ENCODE data around the gene SPON2. TPM values are rescaled to one million over a fixed set of nuclear protein-coding genes. Genes with fewer than 3 reads are reported as not detected.

The SPON2 gene
- total RNA-seq, 1 experiment from 2014 or later, result 1.8 TPM

DNA sequence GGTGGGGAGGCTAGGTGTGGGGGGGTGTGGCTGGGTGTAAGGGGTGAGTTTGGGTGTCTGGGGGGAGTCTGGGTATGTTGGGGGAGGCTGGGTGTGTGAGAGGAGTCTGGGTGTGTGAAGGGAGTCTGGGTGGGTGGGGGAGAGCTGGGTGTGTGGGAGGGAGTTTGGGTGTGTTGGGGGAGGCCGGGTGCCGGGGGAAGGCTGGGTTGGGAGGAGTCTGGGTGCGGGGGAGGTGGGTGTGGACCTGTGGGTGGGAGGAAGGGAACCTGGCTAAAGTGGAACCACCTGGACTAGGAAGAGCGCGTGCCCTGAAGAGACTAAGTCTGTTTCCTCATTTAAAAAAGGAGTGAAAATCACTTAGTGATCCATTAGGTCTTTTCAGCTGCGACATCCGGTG is 18.3 kb downstream of the SPON2 start:
- H3K4me3 ChIP-seq (ENCODE audit: low read depth in 2 of 2, low read length in 2 of 2), result no peak overlapping the region
- H3K27ac ChIP-seq (ENCODE audit: low read length), result no peak overlapping the region
- H3K9me3 ChIP-seq (ENCODE audit: control insufficient read depth, insufficient read depth, low read depth, low read length), result no peaks in the 10 kb centered on the region
- H3K36me3 ChIP-seq (ENCODE audit: control insufficient read depth, insufficient read depth, low read length), result no peaks in the 10 kb centered on the region
- ChIA-PET CTCF (no interaction called here), POLR2A (no interaction called here)
- TF ChIP-seq, protein P1, sequence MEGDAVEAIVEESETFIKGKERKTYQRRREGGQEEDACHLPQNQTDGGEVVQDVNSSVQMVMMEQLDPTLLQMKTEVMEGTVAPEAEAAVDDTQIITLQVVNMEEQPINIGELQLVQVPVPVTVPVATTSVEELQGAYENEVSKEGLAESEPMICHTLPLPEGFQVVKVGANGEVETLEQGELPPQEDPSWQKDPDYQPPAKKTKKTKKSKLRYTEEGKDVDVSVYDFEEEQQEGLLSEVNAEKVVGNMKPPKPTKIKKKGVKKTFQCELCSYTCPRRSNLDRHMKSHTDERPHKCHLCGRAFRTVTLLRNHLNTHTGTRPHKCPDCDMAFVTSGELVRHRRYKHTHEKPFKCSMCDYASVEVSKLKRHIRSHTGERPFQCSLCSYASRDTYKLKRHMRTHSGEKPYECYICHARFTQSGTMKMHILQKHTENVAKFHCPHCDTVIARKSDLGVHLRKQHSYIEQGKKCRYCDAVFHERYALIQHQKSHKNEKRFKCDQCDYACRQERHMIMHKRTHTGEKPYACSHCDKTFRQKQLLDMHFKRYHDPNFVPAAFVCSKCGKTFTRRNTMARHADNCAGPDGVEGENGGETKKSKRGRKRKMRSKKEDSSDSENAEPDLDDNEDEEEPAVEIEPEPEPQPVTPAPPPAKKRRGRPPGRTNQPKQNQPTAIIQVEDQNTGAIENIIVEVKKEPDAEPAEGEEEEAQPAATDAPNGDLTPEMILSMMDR (IDR thresholded peaks at IDR 0.05), result no peak
- no peak for TF ChIP-seq SIN3A (IDR thresholded peaks at IDR 0.05; ENCODE audit: borderline replicate concordance, insufficient read depth, low read depth, low read length)
- TF ChIP-seq POLR2AphosphoS5 (IDR thresholded peaks at IDR 0.05; ENCODE audit: low read depth, low read length), result no peak
- TF ChIP-seq TCF7L2 (IDR thresholded peaks at IDR 0.05; ENCODE audit: low read depth, low read length), result no peak
- TF ChIP-seq, protein P2, sequence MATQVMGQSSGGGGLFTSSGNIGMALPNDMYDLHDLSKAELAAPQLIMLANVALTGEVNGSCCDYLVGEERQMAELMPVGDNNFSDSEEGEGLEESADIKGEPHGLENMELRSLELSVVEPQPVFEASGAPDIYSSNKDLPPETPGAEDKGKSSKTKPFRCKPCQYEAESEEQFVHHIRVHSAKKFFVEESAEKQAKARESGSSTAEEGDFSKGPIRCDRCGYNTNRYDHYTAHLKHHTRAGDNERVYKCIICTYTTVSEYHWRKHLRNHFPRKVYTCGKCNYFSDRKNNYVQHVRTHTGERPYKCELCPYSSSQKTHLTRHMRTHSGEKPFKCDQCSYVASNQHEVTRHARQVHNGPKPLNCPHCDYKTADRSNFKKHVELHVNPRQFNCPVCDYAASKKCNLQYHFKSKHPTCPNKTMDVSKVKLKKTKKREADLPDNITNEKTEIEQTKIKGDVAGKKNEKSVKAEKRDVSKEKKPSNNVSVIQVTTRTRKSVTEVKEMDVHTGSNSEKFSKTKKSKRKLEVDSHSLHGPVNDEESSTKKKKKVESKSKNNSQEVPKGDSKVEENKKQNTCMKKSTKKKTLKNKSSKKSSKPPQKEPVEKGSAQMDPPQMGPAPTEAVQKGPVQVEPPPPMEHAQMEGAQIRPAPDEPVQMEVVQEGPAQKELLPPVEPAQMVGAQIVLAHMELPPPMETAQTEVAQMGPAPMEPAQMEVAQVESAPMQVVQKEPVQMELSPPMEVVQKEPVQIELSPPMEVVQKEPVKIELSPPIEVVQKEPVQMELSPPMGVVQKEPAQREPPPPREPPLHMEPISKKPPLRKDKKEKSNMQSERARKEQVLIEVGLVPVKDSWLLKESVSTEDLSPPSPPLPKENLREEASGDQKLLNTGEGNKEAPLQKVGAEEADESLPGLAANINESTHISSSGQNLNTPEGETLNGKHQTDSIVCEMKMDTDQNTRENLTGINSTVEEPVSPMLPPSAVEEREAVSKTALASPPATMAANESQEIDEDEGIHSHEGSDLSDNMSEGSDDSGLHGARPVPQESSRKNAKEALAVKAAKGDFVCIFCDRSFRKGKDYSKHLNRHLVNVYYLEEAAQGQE (IDR thresholded peaks at IDR 0.05; ENCODE audit: insufficient read depth in 1 of 2, low read depth in 2 of 2, low read length in 1 of 2), result no peak
- no peaks in the 10 kb centered on the region for H3K4me1 ChIP-seq (ENCODE audit: control insufficient read depth, insufficient read depth, low read length)
- DNase-seq (ENCODE audit: low read depth, low spot score) (no peak), ATAC-seq (no peak)
- no peaks in the 10 kb centered on the region for H3K27me3 ChIP-seq (ENCODE audit: control insufficient read depth, insufficient read depth, low read length)
- BruUV-seq (replicated peaks), result no TSS peak
- in situ Hi-C loops (cut with HindIII; ENCODE audit: low pct_unique_long_range_greater_than_20kb, low sequenced_read_pairs), result no loop called here
- intact Hi-C loops (cut with micrococcal nuclease; ENCODE audit: unreplicated experiment), result no loop called here

DNA sequence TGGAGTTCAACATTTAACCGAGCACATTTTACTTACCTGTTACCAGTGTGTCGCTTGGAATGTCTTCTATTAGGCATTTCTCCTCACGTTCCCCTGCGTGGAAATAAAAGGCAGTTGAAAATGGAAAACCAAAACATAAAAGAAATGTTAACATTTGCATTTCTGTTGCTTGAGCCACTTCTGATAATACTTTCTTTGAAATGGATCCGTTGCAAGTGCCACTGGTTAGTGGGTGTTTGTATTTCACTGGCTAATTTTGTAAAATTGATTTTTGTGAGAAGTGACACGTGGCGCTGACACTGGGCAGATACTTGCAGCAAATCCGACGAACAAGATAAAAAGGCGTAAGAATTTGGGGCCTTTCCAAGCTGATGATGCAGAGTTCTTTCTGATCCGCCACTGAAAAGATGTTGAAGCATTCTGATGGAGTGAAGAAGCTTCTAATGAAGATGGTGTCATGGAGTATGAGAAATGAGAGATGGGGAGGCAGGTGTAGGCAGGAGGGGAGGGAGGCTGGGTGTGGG is 18.8 kb downstream of the SPON2 start:
- no peaks in the 10 kb centered on the region for H3K9me3 ChIP-seq (ENCODE audit: control insufficient read depth, insufficient read depth, low read depth, low read length)
- no peaks in the 10 kb centered on the region for H3K36me3 ChIP-seq (ENCODE audit: control insufficient read depth, insufficient read depth, low read length)
- H3K27ac ChIP-seq (ENCODE audit: low read length), result no peak overlapping the region
- CTCF ChIA-PET, result interaction anchor here (0.7 kb wide), 1 partner anchor 9 kb away, joined by 8 read pairs; no protein-coding TSS in a partner anchor
- intact Hi-C loops (cut with micrococcal nuclease; ENCODE audit: unreplicated experiment) (no loop called here), in situ Hi-C loops (cut with HindIII; ENCODE audit: low pct_unique_long_range_greater_than_20kb, low sequenced_read_pairs) (no loop called here)
- DNase-seq (ENCODE audit: low read depth, low spot score) (no peak), ATAC-seq (no peak)
- no peaks in the 10 kb centered on the region for H3K4me1 ChIP-seq (ENCODE audit: control insufficient read depth, insufficient read depth, low read length)
- no peak overlapping the region for H3K4me3 ChIP-seq (ENCODE audit: low read depth in 2 of 2, low read length in 2 of 2)
- TF ChIP-seq, protein P1 (IDR thresholded peaks at IDR 0.05), result no peak
- TF ChIP-seq POLR2AphosphoS5 (IDR thresholded peaks at IDR 0.05; ENCODE audit: low read depth, low read length) (no peak), SIN3A (IDR thresholded peaks at IDR 0.05; ENCODE audit: borderline replicate concordance, insufficient read depth, low read depth, low read length) (no peak), TCF7L2 (IDR thresholded peaks at IDR 0.05; ENCODE audit: low read depth, low read length) (no peak)
- TF ChIP-seq, protein P2 (IDR thresholded peaks at IDR 0.05; ENCODE audit: insufficient read depth in 1 of 2, low read depth in 2 of 2, low read length in 1 of 2), result no peak
- no peaks in the 10 kb centered on the region for H3K27me3 ChIP-seq (ENCODE audit: control insufficient read depth, insufficient read depth, low read length)
- no TSS peak for BruUV-seq (replicated peaks)
- POLR2A ChIA-PET, result no interaction called here

Measured in Panc1 (cell line).